ENCODE measurements around the gene TRIP11. TPM values are rescaled to one million over a fixed set of nuclear protein-coding genes. Genes with fewer than 3 reads are reported as not detected.
A peak's percentile ranks its signal among the peaks of the same experiment; 100 is the strongest.

TRIP11 gene
- polyA plus RNA-seq, 3 donors = 6.1 to 15.6 (median 13.4) TPM

DNA sequence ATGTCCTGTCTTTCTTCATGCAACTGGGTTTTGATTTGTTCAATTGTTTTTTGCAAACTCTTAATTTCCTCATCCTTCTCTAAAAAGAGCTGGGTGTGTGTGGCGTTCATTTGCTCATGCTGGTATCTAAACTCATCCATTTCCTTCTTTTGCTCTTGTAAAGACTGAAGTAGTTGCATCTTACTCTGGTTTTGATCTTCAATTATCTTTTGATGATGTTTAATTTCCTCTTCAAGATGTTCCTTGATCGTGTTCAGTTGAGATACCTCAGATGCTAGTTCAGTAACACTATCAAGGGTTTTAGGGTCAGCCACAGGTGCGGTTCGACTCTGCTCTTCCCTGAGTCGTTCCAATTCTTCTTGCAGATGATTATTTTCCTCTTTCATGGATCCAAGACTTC, 34.8 kb downstream of the TRIP11 start:
- H3K36me3 ChIP-seq (replicated peaks in 1 of 2; ENCODE audit: control insufficient read depth in 1 of 2, insufficient read depth in 2 of 2, low read length in 2 of 2) = peaks cover 55 to 77% of the 10 kb centered on the region in 2 donors
- H3K4me3 ChIP-seq (replicated peaks in 1 of 3; ENCODE audit: low read depth in 2 of 3, low read length in 3 of 3) = no peak overlapping the region
- Mint-ChIP-seq H3K36me3 (peaks cover 56 to 71% of the 10 kb centered on the region in 2 donors), H3K27ac (peak overlapping the region in 1 of 7 donors; percentile 1), H3K9me3 (no peaks in the 10 kb centered on the region), H3K4me3 (no peak overlapping the region), H3K27me3 (ENCODE audit: low read depth in 3 of 3) (no peaks in the 10 kb centered on the region), H3K4me1 (no peaks in the 10 kb centered on the region)
- H3K79me2 ChIP-seq (ENCODE audit: insufficient read depth, low read length) = no peaks in the 10 kb centered on the region
- H3K4me1 ChIP-seq (ENCODE audit: control insufficient read depth in 1 of 2, insufficient read depth in 2 of 2, low read length in 2 of 2) = no peaks in the 10 kb centered on the region
- H3K27ac ChIP-seq (ENCODE audit: low read depth in 1 of 2, low read length in 2 of 2) = no peak overlapping the region
- no peak overlapping the region for H2AFZ ChIP-seq (ENCODE audit: insufficient read depth, low read depth, low read length, poor library complexity, severe bottlenecking)
- DNase-seq = no peak
- no peak for TF ChIP-seq CTCF (IDR thresholded peaks at IDR 0.05)
- no peaks in the 10 kb centered on the region for H3K27me3 ChIP-seq (ENCODE audit: control insufficient read depth in 2 of 2, insufficient read depth in 2 of 2, low read length in 2 of 2)
- intact Hi-C loops (cut with micrococcal nuclease) = no loop called here
- WGBS (ENCODE audit: insufficient coverage) = 96% methylated on average over 4 of the region's 5 CpGs
- no peak overlapping the region for H3K9ac ChIP-seq (ENCODE audit: insufficient read depth, low read length, poor library complexity, severe bottlenecking)
- H4K20me1 ChIP-seq (ENCODE audit: insufficient read depth, low read length) = no peaks in the 10 kb centered on the region
- H3K4me2 ChIP-seq (replicated peaks; ENCODE audit: extremely low read depth, low read length, poor library complexity, severe bottlenecking) = no peak overlapping the region
- no peaks in the 10 kb centered on the region for H3K9me3 ChIP-seq (replicated peaks in 1 of 2; ENCODE audit: control insufficient read depth in 1 of 2, insufficient read depth in 1 of 2, low read length in 2 of 2)

- no peaks in the 10 kb centered on the region for H3K9me3 Mint-ChIP-seq
- 100% methylated on average over 2 of the region's 2 CpGs for WGBS (ENCODE audit: insufficient coverage)
- TF ChIP-seq CTCF (IDR thresholded peaks at IDR 0.05) = no peak
- H3K27me3 Mint-ChIP-seq (ENCODE audit: low read depth in 3 of 3) = no peaks in the 10 kb centered on the region
- no peak overlapping the region for H3K9ac ChIP-seq (ENCODE audit: insufficient read depth, low read length, poor library complexity, severe bottlenecking)
- H3K4me3 ChIP-seq (replicated peaks in 1 of 3; ENCODE audit: low read depth in 2 of 3, low read length in 3 of 3) = no peak overlapping the region
- H3K27ac ChIP-seq (ENCODE audit: low read depth in 1 of 2, low read length in 2 of 2) = no peak overlapping the region
- H3K36me3 ChIP-seq (replicated peaks in 1 of 2; ENCODE audit: control insufficient read depth in 1 of 2, insufficient read depth in 2 of 2, low read length in 2 of 2) = peaks cover 46 to 77% of the 10 kb centered on the region in 2 donors
- peaks cover 3% of the 10 kb centered on the region for H3K4me1 Mint-ChIP-seq
- no peak overlapping the region for H3K4me2 ChIP-seq (replicated peaks; ENCODE audit: extremely low read depth, low read length, poor library complexity, severe bottlenecking)
- H3K9me3 ChIP-seq (replicated peaks in 1 of 2; ENCODE audit: control insufficient read depth in 1 of 2, insufficient read depth in 1 of 2, low read length in 2 of 2) = no peaks in the 10 kb centered on the region
- H3K4me3 Mint-ChIP-seq = no peak overlapping the region
- DNase-seq = no peak
- no peaks in the 10 kb centered on the region for H3K27me3 ChIP-seq (ENCODE audit: control insufficient read depth in 2 of 2, insufficient read depth in 2 of 2, low read length in 2 of 2)
- H3K79me2 ChIP-seq (ENCODE audit: insufficient read depth, low read length) = no peaks in the 10 kb centered on the region
- intact Hi-C loops (cut with micrococcal nuclease) = no loop called here
- H3K27ac Mint-ChIP-seq = no peak overlapping the region
- no peak overlapping the region for H2AFZ ChIP-seq (ENCODE audit: insufficient read depth, low read depth, low read length, poor library complexity, severe bottlenecking)
- peaks cover 56 to 75% of the 10 kb centered on the region in 2 donors for H3K36me3 Mint-ChIP-seq
- no peaks in the 10 kb centered on the region for H3K4me1 ChIP-seq (ENCODE audit: control insufficient read depth in 1 of 2, insufficient read depth in 2 of 2, low read length in 2 of 2)
- no peaks in the 10 kb centered on the region for H4K20me1 ChIP-seq (ENCODE audit: insufficient read depth, low read length)
These were observed 35.8 kb downstream of the TRIP11 start for GRCh38 chr14:92004062-92004461.
